PFSK-1 (cell line): Measurements from ENCODE around the gene COX14.

Experiments
- FOXP2 ChIP-seq: optimal IDR thresholded peaks from 2 replicates; pipeline ENCODE3; 2011; ENCODE audit warnings: borderline replicate concordance, control low read depth, inconsistent platforms; ENCODE audit not compliant: insufficient read depth; ENCODE audit errors: extremely low read length, extremely low read depth
- POLR2AphosphoS5 ChIP-seq: IDR thresholded peaks from 2 replicates; pipeline ENCODE4 v1.6.1; 2012; ENCODE audit warnings: low read depth, mild to moderate bottlenecking, control low read depth, low read length, moderate library complexity
- SIN3A ChIP-seq: IDR thresholded peaks from 2 replicates; pipeline ENCODE4 v1.6.1; 2012; ENCODE audit warnings: mild to moderate bottlenecking, low read length, moderate library complexity, borderline replicate concordance; ENCODE audit not compliant: insufficient read depth
- TAF1 ChIP-seq: IDR thresholded peaks from 2 replicates; pipeline ENCODE4 v1.6.1; 2012; ENCODE audit warnings: low read length, control low read depth, borderline replicate concordance; ENCODE audit not compliant: insufficient read depth
- TF ChIP-seq, protein P1 (sequence below), 2 experiments: IDR thresholded peaks; 2 replicates each; pipeline versions ENCODE4 v1.6.1 to v1.8.0; 2011 to 2012; ENCODE audit warnings: low read depth in 2 of 2, low read length in 2 of 2, control low read depth in 1 of 2, inconsistent platforms in 1 of 2, mild to moderate bottlenecking in 1 of 2, moderate library complexity in 1 of 2; ENCODE audit not compliant: insufficient read depth in 1 of 2

DNA sequence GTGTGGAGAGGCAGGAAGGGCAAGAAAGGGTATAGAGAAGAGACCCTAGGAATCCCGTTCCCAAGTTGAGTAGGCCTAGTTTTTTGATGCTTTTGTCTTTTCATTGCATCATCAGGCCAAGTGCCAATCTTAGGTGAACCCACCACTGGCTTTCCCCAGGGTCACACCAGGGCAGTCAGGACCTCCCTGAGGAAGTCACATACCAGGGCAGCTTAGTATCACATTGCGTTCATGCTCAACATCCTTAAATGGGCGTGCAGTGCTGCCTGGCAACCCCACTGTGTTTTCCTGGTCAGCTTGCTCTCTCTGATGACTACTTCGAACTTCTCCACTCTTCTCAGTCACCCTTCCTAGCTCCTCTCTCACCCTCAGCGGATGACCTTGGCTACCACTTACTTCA lies 45.6 kb upstream of the COX14 start:
- TF ChIP-seq POLR2AphosphoS5 (no peak), TAF1 (no peak), SIN3A (no peak), FOXP2 (no peak)
- TF ChIP-seq, protein P1, sequence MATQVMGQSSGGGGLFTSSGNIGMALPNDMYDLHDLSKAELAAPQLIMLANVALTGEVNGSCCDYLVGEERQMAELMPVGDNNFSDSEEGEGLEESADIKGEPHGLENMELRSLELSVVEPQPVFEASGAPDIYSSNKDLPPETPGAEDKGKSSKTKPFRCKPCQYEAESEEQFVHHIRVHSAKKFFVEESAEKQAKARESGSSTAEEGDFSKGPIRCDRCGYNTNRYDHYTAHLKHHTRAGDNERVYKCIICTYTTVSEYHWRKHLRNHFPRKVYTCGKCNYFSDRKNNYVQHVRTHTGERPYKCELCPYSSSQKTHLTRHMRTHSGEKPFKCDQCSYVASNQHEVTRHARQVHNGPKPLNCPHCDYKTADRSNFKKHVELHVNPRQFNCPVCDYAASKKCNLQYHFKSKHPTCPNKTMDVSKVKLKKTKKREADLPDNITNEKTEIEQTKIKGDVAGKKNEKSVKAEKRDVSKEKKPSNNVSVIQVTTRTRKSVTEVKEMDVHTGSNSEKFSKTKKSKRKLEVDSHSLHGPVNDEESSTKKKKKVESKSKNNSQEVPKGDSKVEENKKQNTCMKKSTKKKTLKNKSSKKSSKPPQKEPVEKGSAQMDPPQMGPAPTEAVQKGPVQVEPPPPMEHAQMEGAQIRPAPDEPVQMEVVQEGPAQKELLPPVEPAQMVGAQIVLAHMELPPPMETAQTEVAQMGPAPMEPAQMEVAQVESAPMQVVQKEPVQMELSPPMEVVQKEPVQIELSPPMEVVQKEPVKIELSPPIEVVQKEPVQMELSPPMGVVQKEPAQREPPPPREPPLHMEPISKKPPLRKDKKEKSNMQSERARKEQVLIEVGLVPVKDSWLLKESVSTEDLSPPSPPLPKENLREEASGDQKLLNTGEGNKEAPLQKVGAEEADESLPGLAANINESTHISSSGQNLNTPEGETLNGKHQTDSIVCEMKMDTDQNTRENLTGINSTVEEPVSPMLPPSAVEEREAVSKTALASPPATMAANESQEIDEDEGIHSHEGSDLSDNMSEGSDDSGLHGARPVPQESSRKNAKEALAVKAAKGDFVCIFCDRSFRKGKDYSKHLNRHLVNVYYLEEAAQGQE (IDR thresholded peaks at IDR 0.05; ENCODE audit: insufficient read depth in 1 of 2, low read depth in 2 of 2, low read length in 2 of 2): no peak
